Ishikawa (cell line): ENCODE data around the gene MEGF9.

ENCODE experiments used
- CEBPB ChIP-seq: IDR thresholded peaks from 2 replicates; pipeline ENCODE4 v1.6.1; 2012
- CREB1 ChIP-seq: IDR thresholded peaks from 2 replicates; pipeline ENCODE4 v1.6.1; 2012; ENCODE audit warnings: low read depth
- EGR1 ChIP-seq: IDR thresholded peaks from 2 replicates; pipeline ENCODE4 v1.6.1; 2012
- EP300 ChIP-seq: IDR thresholded peaks from 2 replicates; pipeline ENCODE4 v1.6.1; 2012; ENCODE audit warnings: borderline replicate concordance
- FOXM1 ChIP-seq: IDR thresholded peaks from 2 replicates; pipeline ENCODE4 v1.6.1; 2012; ENCODE audit warnings: low read depth, borderline replicate concordance
- NFIC ChIP-seq: IDR thresholded peaks from 2 replicates; pipeline ENCODE4 v1.6.1; 2012
- RAD21 ChIP-seq: IDR thresholded peaks from 2 replicates; pipeline ENCODE4 v1.6.1; 2012; ENCODE audit warnings: low read depth
- REST ChIP-seq: IDR thresholded peaks from 2 replicates; pipeline ENCODE4 v1.6.1; 2012; ENCODE audit warnings: low read depth, mild to moderate bottlenecking
- TAF1 ChIP-seq: IDR thresholded peaks from 2 replicates; pipeline ENCODE4 v1.6.1; 2012; ENCODE audit warnings: low read depth, mild to moderate bottlenecking
- TCF12 ChIP-seq: IDR thresholded peaks from 2 replicates; pipeline ENCODE4 v1.6.1; 2012; ENCODE audit warnings: low read depth
- TEAD4 ChIP-seq: IDR thresholded peaks from 2 replicates; pipeline ENCODE4 v1.6.1; 2012
- YY1 ChIP-seq: IDR thresholded peaks from 2 replicates; pipeline ENCODE4 v1.6.1; 2012; ENCODE audit warnings: low read depth
- ZBTB7A ChIP-seq: IDR thresholded peaks from 2 replicates; pipeline ENCODE4 v1.6.1; 2012; ENCODE audit warnings: low read depth
- TF ChIP-seq, protein P1 (sequence below): IDR thresholded peaks from 2 replicates; pipeline ENCODE4 v1.6.1; 2012
- TF ChIP-seq, protein P2 (sequence below): IDR thresholded peaks from 2 replicates; pipeline ENCODE4 v1.6.1; 2012

The MEGF9 gene

GRCh38 chr9:120730654-120731514, 16.6 kb upstream of the MEGF9 start:
- TF ChIP-seq CREB1 (no peak), YY1 (no peak), EP300 (peak; percentile 99), RAD21 (peak; percentile 32; the same call in 1 of the 2 replicates), EGR1 (peak; percentile 81), FOXM1 (peak; percentile 96), ZBTB7A (0 out of 2 replicates have a peak, but pooled peaks have one; percentile 50), TAF1 (0 out of 2 replicates have a peak, but pooled peaks have one; percentile 3), REST (peak; percentile 35; the same call in 1 of the 2 replicates), CEBPB (peak; percentile 82), TCF12 (peak; percentile 99), TEAD4 (peak; percentile 100), NFIC (peak; percentile 100)
- TF ChIP-seq, protein P1, sequence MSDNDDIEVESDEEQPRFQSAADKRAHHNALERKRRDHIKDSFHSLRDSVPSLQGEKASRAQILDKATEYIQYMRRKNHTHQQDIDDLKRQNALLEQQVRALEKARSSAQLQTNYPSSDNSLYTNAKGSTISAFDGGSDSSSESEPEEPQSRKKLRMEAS = peak; percentile 73
- TF ChIP-seq, protein P2, sequence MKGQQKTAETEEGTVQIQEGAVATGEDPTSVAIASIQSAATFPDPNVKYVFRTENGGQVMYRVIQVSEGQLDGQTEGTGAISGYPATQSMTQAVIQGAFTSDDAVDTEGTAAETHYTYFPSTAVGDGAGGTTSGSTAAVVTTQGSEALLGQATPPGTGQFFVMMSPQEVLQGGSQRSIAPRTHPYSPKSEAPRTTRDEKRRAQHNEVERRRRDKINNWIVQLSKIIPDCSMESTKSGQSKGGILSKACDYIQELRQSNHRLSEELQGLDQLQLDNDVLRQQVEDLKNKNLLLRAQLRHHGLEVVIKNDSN = peak; percentile 74

DNA sequence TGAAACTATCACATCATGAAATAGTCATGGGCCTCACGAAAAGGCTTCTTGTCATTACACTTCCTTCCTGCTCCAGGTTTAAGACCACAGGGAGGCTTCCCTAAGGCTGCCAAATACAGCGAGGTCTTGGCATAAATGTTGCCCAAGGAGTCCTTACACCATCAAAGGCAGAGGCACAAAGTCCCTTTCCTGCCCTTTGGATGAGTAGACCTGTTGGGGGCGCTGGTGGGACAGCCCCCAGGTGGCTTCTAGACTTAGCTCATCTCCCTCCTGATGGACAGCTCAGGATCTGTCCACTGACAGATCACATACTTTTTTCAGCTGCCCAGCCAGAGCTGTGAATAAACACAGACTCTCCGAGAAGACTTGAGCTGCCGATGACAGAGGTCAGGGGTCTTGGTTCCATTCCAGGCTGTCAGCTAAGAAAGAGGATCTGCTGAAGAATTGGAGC, 15.5 kb upstream of the MEGF9 start:
- no peak for TF ChIP-seq YY1
- TF ChIP-seq NFIC = no peak
- no peak for TF ChIP-seq REST
- TF ChIP-seq, protein P2 = no peak
- TF ChIP-seq FOXM1 = no peak
- TF ChIP-seq, protein P1 = no peak
- no peak for TF ChIP-seq CEBPB
- TF ChIP-seq EGR1 = no peak
- TF ChIP-seq ZBTB7A = no peak
- TF ChIP-seq TCF12 = no peak
- no peak for TF ChIP-seq TEAD4
- no peak for TF ChIP-seq RAD21
- no peak for TF ChIP-seq CREB1
- no peak for TF ChIP-seq EP300
- no peak for TF ChIP-seq TAF1

DNA sequence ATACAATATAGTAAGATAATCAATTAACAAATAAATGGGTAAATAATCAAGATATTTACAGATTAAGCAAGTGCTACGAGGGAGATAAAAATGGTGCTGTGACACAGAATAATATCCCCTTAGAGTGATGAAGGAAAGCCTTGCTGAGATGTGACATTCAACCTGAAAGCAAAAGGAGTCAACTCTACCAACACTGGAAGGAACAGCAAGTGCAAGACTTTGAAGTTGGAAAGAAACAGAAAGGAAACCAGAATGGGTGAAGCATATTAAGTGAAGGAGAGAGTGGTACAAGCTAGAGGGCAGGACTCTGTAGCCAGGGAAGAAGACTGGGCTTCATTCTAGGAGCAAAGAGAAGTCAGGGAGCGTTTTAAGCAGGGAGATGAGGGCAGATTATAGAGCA, 12.2 kb upstream of the MEGF9 start:
- TF ChIP-seq EGR1 = no peak
- TF ChIP-seq, protein P1 = no peak

DNA sequence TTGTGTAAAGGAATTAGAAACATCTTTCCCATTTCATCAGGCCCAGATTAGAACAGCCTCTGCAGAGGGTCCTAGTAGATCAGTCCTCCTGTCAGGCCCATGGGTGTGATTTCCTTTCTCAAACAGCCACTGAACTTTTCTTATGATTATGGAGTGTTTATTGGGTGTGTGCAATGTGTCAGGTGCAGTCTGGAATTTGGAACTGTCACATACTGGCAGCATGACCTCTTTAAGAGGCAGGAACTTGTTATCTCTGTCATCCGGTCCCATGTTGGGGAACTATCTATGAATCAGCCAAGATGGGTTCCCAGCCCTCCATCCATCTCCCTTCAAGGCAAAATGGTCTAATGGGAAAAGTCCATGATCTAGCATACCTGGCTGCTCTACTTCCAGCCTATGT, 11.6 kb upstream of the MEGF9 start:
- TF ChIP-seq RAD21 (no peak), EP300 (no peak), CEBPB (no peak), NFIC (no peak), EGR1 (no peak), ZBTB7A (no peak), TEAD4 (no peak), TAF1 (no peak), REST (no peak), CREB1 (no peak), YY1 (no peak), TCF12 (no peak), FOXM1 (no peak)
- TF ChIP-seq, protein P2 = no peak
- TF ChIP-seq, protein P1 = no peak
